Activated naive CD4-positive, alpha-beta T cell treated with anti-CD3 and anti-CD28 coated beads, Interleukin-2, amount 50 U/mL, for 72 hours (primary cell): Measurements from ENCODE around the gene ACBD3. TPM values are rescaled to one million over a fixed set of nuclear protein-coding genes. Genes with fewer than 3 reads are reported as not detected.

ENCODE experiments used
- ATAC-seq, 2 donors: fragments of 150-1000 bp; cut with Tn5 transposase; 2 replicates each; pipeline ENCODE4 v1.10.0; 2021; ENCODE audit warnings: mild to moderate bottlenecking in 2 of 2, moderate library complexity in 2 of 2
- DNase-seq, 2 donors: peaks; one replicate each; pipeline ENCODE4 v3.0.0; 2021 to 2022; ENCODE audit warnings: low spot score in 2 of 2
- H3K27ac Mint-ChIP-seq, 2 donors: one replicate each; pipeline ENCODE4 v1.8.0; 2022; ENCODE audit warnings: mild to moderate bottlenecking in 2 of 2, mixed read lengths in 2 of 2
- H3K36me3 Mint-ChIP-seq, 2 donors: one replicate each; pipeline ENCODE4 v1.8.0; 2022; ENCODE audit warnings: mixed read lengths in 2 of 2
- H3K9me3 Mint-ChIP-seq, 2 donors: one replicate each; pipeline ENCODE4 v1.8.0; 2022; ENCODE audit warnings: mixed read lengths in 2 of 2
- total RNA-seq, 2 donors: library from RNA; stranded (reverse); gene quantifications; one replicate each; pipeline ENCODE4 v1.2.3, GENCODE V29; 2022

The ACBD3 gene
- total RNA-seq, 2 donors from 2014 or later: 18.9 to 26.4 TPM

DNA sequence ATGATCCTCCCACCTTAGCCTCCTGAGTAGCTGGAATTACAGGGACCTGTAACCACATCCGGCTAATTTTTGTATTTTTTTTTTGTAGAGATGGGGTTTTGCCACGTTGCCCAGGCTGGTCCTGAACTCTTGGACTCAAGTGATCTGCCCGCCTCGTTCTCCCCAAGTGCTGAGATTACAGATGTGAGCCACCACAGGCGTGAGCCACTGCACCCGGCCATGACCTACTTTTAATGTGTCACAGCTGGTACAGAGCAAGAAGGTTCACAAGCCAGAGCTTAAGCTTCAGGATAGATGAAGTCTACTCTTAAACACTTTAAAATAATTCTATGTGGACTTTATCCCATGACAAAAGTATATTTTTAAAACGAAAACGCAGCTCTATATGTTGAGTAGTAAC is 23.6 kb downstream of the ACBD3 start:
- Mint-ChIP-seq H3K36me3 (peaks cover 7 to 19% of the 10 kb centered on the region in 2 donors), H3K9me3 (no peaks in the 10 kb centered on the region), H3K27ac (no peak overlapping the region)
- DNase-seq (no peak), ATAC-seq (no peak)

DNA sequence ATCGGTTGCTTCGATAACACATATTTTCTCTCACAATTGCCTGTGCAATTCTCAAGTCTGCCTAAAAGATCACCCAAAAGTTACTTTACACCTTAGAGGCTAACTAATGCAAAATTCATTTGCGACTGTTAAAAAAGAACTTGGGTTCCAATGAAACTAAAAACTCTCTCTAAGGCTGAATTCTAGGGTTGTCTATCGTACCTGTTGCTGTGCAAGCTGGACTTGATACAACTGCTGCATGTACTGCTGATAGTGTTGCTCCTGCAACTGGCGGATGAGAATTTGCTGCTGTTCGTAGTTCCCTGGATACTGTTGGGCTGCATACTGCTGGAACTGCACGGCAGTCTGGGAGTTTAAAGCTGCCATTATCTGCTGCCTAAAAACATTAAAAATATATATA is 27.6 kb downstream of the ACBD3 start:
- ATAC-seq (no peak), DNase-seq (no peak)
- H3K36me3 Mint-ChIP-seq: peaks cover 7 to 19% of the 10 kb centered on the region in 2 donors
- no peak overlapping the region for H3K27ac Mint-ChIP-seq
- no peaks in the 10 kb centered on the region for H3K9me3 Mint-ChIP-seq

DNA sequence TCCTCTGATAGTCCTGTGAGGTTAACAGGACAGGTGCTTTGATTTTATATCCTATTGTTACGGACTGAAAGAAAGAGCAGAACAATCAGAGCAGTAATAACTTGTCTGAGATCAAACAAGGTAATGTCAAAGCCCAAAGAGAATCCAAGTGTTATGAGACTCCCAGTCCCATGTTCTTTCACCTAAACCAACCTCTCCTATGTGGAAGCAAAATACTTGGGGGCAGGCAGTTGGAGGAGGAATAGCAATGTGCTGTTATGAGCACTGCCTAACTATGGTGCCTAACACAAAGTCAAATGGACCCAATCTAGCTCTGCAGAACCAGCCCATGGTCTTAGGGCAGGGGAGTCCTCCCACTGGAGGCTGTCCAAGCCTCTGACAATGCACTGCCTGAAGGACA is 28.1 kb downstream of the ACBD3 start:
- ATAC-seq (no peak), DNase-seq (no peak)
- Mint-ChIP-seq H3K27ac (no peak overlapping the region), H3K9me3 (no peaks in the 10 kb centered on the region), H3K36me3 (peaks cover 7 to 19% of the 10 kb centered on the region in 2 donors)

- ATAC-seq: no peak
- Mint-ChIP-seq H3K9me3 (no peaks in the 10 kb centered on the region), H3K36me3 (peaks cover 7 to 17% of the 10 kb centered on the region in 2 donors), H3K27ac (no peak overlapping the region)
- no peak for DNase-seq
Measured at GRCh38 chr1:226157761-226158316, 28.7 kb downstream of the ACBD3 start.

DNA sequence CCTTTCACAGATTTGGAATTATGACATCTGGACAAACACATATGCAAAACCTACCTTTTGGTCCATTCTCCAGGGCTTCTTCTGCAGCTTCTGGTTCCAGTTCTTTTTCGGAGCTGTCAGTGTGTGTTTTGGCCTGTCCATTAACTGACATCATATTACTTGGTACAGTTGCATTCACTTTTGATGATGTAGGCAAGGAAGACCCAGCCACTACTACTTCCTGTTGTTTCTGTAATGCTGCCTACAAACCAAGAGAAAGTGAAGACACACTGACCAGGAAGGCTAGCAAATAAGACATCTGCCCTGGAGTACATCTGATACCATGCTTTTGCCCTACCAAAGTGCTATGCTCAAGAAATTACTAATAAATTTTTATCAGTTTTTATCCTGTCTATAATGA is 31.9 kb downstream of the ACBD3 start:
- ATAC-seq (no peak), DNase-seq (no peak)
- Mint-ChIP-seq H3K36me3 (no peaks in the 10 kb centered on the region), H3K27ac (no peak overlapping the region), H3K9me3 (no peaks in the 10 kb centered on the region)

DNA sequence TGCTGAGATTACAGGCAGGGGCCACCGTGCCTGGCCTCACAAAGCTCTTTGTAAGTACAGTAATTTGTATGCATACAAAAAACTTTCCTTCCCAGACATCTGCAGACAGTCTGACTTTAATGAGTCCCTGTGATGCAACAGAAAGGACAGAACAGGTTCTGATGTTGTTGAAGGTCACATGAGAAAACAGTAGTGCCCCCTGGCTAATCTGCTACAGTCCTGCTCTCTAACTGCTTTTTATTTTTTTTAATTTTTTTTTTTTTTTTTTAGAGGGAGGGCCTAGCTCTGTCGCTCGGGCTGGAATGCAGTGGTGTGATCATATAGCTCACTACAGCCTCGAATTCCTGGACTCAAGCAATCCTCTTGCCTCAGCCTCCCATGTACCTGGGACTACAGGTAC is 36.7 kb downstream of the ACBD3 start:
- Mint-ChIP-seq H3K27ac (no peak overlapping the region), H3K36me3 (no peaks in the 10 kb centered on the region), H3K9me3 (no peaks in the 10 kb centered on the region)
- no peak for ATAC-seq
- no peak for DNase-seq

DNA sequence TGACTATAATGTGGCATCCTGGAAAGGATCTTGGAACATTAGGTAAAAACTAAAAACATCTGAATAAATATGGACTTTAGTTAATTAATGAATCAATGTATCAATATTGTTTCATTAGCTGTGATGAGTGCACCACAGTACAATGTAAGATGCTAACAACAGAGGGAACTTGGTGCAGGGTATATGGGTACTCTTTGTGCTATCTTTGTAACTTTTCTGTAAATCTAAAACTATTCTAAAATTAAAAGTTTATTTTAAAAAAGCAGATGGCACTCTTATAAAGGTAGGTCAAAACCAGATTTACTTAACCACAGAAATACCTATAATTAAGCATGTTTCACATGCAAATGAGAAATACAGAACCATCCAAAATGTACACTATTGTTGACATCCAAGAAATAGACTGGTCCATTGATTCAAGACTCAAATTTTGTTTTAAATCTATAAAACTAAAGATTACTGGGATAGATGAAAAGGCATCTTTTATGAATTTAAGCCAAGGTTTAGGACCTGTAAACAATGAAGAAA is 38.4 kb downstream of the ACBD3 start:
- peak overlapping the region in 1 of 2 donors; percentile 75 for H3K27ac Mint-ChIP-seq
- peaks cover 0 to 5% of the 10 kb centered on the region in 2 donors for H3K36me3 Mint-ChIP-seq
- DNase-seq (no peak), ATAC-seq (no peak)
- H3K9me3 Mint-ChIP-seq: no peaks in the 10 kb centered on the region

DNA sequence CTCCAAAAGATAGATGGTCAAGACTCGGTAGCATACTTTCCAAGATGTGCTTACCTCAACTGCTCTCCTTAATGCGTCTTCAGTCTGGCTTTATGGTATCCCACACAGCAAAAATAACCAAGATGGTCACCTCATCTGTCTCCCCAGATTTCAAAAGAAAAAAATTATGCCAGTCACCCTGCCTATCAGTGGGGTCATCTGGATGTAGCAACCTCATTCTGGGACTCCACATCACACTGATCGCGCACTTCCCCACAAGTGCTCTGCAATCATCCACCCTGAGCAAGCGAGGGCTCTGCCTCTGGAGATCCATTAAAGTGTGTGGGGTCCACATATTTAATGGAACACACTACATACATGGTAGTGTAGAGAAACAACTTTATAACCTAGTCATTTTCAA is 42.5 kb downstream of the ACBD3 start:
- Mint-ChIP-seq H3K36me3 (peaks cover 0 to 5% of the 10 kb centered on the region in 2 donors), H3K27ac (peak overlapping the region; percentile 17 to 31), H3K9me3 (no peaks in the 10 kb centered on the region)
- ATAC-seq: no peak
- no peak for DNase-seq

GRCh38 chr1:226135709-226136108 is 50.8 kb downstream of the ACBD3 start:
- no peaks in the 10 kb centered on the region for H3K9me3 Mint-ChIP-seq

DNA sequence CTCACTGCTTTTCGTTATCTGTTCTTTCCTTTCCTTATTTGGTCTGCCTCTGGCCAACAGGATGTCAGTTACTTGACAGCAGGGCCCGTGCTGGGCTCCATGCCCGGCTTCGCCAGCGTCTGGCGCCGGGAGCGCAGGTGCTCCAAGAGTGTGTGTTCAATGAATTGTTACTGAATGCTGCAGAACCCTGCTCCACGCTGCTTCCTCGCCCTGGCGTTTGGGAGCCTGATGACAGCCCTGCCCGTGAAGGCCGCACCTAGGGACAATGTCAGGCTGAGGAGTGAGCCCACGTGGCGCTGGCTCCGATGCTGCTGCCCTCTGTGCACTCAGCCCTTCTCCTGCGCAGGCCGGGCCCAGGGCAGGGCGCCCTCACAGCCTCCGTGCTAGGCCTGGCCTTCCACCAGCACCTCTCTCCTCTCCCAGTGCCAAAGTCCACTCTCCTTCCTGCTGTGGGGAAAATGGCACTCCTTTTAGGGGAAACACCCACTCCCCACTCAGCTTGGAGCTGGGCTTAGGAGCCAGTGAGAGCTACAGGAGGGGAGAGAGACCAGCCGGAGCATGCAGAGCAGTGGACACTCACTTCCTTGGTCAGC is 51.4 kb downstream of the ACBD3 start:
- Mint-ChIP-seq H3K27ac (no peak overlapping the region), H3K36me3 (no peaks in the 10 kb centered on the region)
- no peak for ATAC-seq

More at GRCh38 chr1:226135709-226136108, 50.8 kb downstream of the ACBD3 start:
- H3K36me3 Mint-ChIP-seq: no peaks in the 10 kb centered on the region
- no peak for DNase-seq
- no peak for ATAC-seq
- no peak overlapping the region for H3K27ac Mint-ChIP-seq

DNA sequence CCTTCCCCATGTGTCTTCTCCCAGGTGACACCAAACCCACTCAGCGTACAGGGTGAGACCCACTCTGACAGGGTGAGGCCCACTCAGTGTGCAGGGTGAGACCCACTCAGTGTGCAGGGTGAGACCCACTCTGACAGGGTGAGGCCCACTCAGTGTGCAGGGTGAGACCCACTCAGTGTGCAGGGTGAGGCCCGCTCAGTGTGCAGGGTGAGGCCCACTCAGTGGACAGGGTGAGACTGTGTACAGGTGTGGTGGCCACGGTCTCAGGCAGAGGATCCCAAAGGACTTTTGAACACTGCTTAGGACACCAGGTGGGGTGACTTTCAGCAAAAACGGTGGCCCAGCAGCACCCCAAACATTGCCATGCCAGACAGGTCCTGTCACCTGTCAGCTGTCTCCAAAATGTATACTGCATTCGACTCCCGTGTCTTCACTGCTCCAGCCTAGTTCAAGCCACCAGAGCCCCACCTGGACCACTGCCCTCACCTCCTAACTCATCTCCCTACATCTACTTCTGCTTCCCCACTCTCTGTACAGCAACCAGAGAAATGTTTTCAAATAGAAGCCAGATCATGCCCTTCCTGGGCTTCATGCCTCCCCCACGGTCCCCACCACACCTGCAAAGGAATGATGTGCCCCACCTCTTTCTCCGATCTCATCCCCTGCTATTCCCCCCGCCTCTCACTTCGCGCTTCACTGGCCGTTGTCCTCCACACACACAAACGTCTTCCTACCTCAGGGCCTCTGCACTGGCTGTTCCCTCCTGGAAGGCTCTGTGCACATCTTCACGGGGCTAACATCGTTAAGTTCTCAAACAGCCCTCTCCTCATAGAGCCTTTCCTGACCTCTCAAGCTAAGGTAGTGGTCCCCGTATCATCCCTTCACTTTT is 52.1 kb downstream of the ACBD3 start:
- no peak overlapping the region for H3K27ac Mint-ChIP-seq
- no peaks in the 10 kb centered on the region for H3K9me3 Mint-ChIP-seq
- DNase-seq (no peak), ATAC-seq (peak in 1 of 2 donors; percentile 15)
- H3K36me3 Mint-ChIP-seq: no peaks in the 10 kb centered on the region

More for the DNA sequence above, 51.4 kb downstream of the ACBD3 start:
- H3K9me3 Mint-ChIP-seq: no peaks in the 10 kb centered on the region
- no peak for DNase-seq

- peak in 1 of 2 donors; percentile 19 for ATAC-seq
- no peak for DNase-seq
- peak overlapping the region in 1 of 2 donors; percentile 66 for H3K27ac Mint-ChIP-seq
- H3K36me3 Mint-ChIP-seq: no peaks in the 10 kb centered on the region
- H3K9me3 Mint-ChIP-seq: no peaks in the 10 kb centered on the region
Measured at GRCh38 chr1:226133504-226134123, 52.9 kb downstream of the ACBD3 start.

DNA sequence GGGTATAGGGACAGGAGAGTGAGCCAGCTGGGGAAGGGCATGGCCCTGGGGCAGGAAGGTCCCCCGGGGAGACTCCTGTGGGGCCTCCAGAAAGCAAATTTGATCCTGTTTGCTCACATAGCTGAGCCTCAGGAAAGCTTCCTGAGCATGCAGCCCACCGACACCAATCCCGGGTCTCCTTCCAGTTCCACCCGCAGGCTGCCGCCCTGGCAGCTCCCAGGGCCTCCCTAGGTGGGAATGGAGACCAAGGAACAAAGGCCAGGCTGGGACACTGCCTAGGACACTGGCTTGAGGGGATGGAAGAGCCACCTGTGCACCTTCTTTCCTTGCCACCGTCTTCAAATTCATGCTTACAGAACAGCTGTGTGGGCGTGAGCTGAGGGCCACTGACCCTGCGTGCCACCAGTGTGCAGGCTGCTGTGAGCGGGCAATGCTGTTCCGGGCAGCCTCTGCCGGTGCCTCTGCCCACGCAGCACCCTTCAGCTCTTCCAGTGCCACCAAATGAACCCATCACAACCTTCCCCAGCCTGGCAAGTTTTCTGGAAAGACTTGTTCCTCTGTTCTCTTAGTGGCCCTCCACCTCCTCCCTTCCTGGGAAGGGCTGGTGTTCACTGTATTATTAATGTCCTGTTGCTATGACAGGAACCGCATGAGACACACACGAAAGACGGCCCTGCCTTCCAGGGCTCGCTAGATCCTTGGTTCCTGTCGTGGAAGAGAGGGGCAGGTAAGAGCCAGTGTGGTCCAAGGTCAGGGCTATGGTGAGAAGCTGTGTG is 53.6 kb downstream of the ACBD3 start:
- ATAC-seq: peak in 1 of 2 donors; percentile 12
- no peaks in the 10 kb centered on the region for H3K36me3 Mint-ChIP-seq

DNA sequence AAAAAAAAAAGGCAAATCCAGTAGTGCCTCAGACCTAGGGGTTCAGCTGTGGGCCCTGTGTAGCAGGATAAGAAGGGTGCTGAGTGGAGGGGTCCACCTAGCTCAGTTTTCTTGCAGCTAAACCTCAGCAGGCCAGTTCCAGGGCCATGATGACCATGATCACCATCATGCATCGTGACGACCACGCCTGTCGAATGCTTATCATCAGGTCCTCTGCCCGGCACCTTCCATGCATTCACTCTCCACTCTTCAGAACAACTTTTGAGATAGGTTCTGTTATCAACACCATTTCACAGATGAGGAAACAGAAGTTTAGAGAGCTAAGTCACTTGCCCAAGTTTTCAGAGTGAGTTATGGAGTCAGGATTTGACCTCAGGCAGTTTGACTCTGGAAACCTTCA is 54.9 kb downstream of the ACBD3 start:
- no peak overlapping the region for H3K27ac Mint-ChIP-seq
- DNase-seq: no peak
- no peaks in the 10 kb centered on the region for H3K9me3 Mint-ChIP-seq
- ATAC-seq: no peak
- no peaks in the 10 kb centered on the region for H3K36me3 Mint-ChIP-seq

More for the DNA sequence above, 53.6 kb downstream of the ACBD3 start:
- Mint-ChIP-seq H3K9me3 (no peaks in the 10 kb centered on the region), H3K27ac (peak overlapping the region in 1 of 2 donors; percentile 66)
- DNase-seq: no peak

- no peaks in the 10 kb centered on the region for H3K9me3 Mint-ChIP-seq
- ATAC-seq: no peak
Measured at GRCh38 chr1:226129230-226129629, 57.3 kb downstream of the ACBD3 start.

DNA sequence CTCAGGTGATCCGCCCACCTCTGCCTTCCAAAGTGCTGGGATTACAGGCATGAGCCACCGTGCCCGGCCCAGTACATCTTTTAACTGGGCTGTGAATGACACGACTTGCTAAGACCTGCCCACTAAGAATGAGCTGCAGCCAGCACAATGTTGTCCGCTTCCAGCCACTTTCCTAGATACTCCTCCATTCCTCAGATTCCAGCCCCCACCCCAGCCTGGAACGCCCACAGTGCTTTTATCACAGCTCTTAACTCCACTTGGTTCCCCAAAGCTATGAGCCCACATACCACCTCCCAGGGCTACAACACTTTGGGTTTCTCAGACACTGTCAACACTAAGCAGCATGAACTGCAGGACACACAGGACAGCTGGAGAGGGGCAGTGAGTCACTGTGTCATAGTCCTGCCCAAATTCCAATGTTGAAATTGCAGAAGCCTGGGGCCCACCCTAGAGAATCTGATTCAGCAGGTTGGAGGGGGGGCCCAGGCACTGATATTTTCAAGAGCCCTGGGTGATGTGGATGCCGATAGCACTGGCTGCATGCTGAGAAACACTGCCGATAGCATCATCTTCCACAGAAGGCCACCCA is 58.0 kb downstream of the ACBD3 start:
- DNase-seq (peak in 1 of 2 donors; percentile 31), ATAC-seq (no peak)
- Mint-ChIP-seq H3K9me3 (no peaks in the 10 kb centered on the region), H3K27ac (peak overlapping the region in 1 of 2 donors; percentile 52), H3K36me3 (no peaks in the 10 kb centered on the region)

More at GRCh38 chr1:226129230-226129629, 57.3 kb downstream of the ACBD3 start:
- no peak for DNase-seq
- Mint-ChIP-seq H3K36me3 (no peaks in the 10 kb centered on the region), H3K27ac (no peak overlapping the region)
